DMS114 treated with DMSO at 0.1 percent for 48 hours (cell line): ENCODE results near the gene TUBB.
A peak's percentile ranks its signal among the peaks of the same experiment; 100 is the strongest.
"Not testable (repeated sequence)": the region's sequence is repeated elsewhere in the genome, so short reads cannot be mapped to it uniquely, and the experiment has no call there.

Source experiments
- DNase-seq: peaks from one replicate; lab custom pipeline; 2025; ENCODE audit not compliant: unreplicated experiment; lab: John Stamatoyannopoulos, UW

The TUBB gene

GRCh38 chr6:30717845-30718720 lies 2.1 kb upstream of the TUBB start:
- not testable (repeated sequence) for DNase-seq

- peak; percentile 60 for DNase-seq
These were observed 796 bp upstream of the TUBB start for GRCh38 chr6:30719356-30719755.

- DNase-seq, result peak; percentile 43
These were observed 616 bp downstream of the TUBB start for GRCh38 chr6:30720738-30721197.

GRCh38 chr6:30721198-30722024 lies 1.3 kb downstream of the TUBB start:
- peak; percentile 90 for DNase-seq

GRCh38 chr6:30722025-30722279 lies 1.8 kb downstream of the TUBB start:
- not testable (repeated sequence) for DNase-seq

- DNase-seq, result peak; percentile 75
These were observed 2.3 kb downstream of the TUBB start for GRCh38 chr6:30722280-30723112.

GRCh38 chr6:30723159-30723842 lies 3.1 kb downstream of the TUBB start:
- DNase-seq, result not testable (repeated sequence)

- not testable (repeated sequence) for DNase-seq
These were observed 3.9 kb downstream of the TUBB start for GRCh38 chr6:30723843-30724741.

- DNase-seq, result peak; percentile 69
These were observed 4.9 kb downstream of the TUBB start for GRCh38 chr6:30724906-30725667.

- DNase-seq, result peak; percentile 71
These were observed 5.8 kb downstream of the TUBB start for GRCh38 chr6:30725713-30726505.

- no peak for DNase-seq
These were observed 6.6 kb downstream of the TUBB start for GRCh38 chr6:30726506-30727413.

GRCh38 chr6:30727920-30728553 lies 7.9 kb downstream of the TUBB start:
- peak; percentile 35 for DNase-seq

- no peak for DNase-seq
These were observed 10.7 kb downstream of the TUBB start for GRCh38 chr6:30730601-30731435.

GRCh38 chr6:30732237-30732943 lies 12.2 kb downstream of the TUBB start:
- no peak for DNase-seq

- no peak for DNase-seq
These were observed 15.6 kb downstream of the TUBB start for GRCh38 chr6:30735668-30736314.
